NCI-H345 (cell line): ENCODE data around the gene PLSCR5.

Experiments used
- DNase-seq: peaks from one replicate; lab custom pipeline; 2025; lab: John Stamatoyannopoulos, UW

Gene PLSCR5

DNA sequence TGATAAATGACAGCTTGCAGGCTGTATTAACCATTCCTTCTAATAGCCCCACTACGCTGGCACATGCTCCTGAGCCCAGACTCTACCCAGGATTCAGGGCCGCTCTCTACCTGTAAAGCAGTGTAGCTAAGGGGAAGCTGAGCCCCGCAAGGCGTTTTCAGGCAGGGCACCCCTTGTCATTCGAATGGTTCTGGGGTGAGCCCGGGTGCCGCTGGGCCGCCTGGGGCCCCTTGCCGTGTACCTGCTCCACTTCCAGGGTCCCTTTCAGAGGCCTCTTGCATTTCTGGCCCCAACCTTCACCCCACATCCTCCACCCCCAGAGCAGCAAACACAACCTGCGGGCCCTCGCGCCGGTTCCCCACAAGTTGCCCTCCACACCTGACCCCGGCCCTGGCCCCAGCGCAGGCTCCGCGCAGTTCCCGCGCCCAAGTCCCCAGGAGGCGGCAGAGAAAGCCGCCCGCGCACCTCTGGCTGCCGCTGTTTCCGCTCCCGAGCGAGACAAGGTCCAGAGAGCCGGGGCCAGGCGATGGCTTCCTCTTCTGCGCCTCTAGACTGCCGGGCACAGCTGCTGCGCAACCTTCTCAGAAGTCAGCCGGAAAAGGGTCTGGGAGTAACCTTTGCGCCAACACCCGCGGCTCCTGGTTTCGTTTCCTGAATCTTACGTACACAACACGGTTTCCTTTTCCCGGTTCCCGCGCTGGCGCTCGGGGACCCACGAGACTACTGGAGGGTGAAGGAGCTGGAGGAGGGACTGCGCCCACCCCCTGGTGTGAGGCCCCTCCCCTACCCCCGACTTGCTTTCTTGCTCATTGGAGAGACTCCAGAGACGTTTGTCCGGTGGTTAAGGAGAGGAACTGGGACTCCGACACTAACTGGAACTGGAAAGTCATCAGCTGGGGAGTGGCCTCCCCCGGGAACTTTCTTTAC, 60.9 kb downstream of the PLSCR5 start, which contains the start of gene PLSCR1:
Gene PLSCR1 (minus strand): TSS at position 606 of the 927 bp plus-strand sequence. CDS start 8,055 bp downstream, outside the sequence.
- DNase-seq = peak; percentile 77

DNA sequence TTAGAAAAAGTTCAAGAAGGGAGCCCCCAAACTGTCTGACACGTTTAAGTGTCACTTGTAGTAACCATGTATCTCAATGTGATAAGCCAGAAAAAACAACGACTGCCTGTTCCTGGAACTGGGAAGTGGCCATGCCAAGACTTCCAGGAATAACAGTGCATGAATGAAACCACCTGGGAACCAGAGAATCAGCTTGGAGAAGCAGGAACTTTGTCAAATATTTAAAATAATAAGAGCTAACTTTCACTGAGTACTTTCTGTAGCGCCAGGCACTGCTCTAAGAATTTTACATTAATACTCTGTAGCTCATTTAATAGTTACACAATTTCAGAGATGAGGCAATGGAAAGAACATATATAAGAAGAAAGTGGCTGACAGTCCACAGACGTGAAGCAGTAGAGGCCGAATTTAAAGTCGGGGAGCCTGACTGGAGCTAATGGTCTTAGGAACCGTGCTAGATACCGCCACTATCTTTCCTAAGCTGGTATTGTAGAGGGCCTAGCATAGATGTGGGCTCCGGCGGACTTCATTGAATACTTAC, 61.6 kb downstream of the PLSCR5 start:
- DNase-seq = no peak

DNA sequence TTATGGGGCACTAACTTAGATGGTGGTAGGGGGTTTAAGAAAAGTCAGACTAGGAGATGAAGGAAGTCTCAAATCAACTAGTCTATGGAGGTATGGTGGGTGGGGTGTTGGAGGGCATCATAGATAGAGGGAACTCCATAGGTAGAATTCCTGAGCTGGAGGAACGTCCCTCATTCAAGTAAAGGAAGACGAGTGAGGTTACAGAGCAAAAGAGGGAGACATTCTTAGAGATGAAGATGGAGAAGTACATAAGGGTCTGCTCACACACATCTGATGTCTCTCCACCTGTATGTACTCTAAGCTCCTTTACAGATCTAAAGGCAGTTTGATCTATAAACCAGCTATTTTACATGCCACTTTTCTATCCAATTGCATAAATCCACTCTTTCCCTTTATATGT, 62.2 kb downstream of the PLSCR5 start:
- no peak for DNase-seq

DNA sequence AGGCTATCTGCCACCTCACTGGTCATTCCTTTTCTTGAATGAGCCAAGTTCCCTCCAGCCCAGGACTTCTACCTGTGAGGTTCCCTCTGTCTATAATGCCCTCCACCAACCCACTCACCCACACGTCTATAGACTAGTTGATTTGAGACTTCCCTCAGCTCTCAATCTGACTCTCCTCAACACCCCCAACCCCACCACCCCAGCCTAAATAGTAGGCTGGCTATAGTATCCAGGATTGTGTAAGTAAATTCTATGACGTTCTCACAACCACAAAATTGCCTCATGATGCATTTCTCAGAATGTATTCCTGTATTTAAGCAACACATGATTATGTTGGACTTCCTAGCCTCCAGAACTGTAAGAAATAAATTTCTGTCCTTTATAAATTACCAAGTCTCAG, 63.0 kb downstream of the PLSCR5 start:
- DNase-seq = no peak

DNA sequence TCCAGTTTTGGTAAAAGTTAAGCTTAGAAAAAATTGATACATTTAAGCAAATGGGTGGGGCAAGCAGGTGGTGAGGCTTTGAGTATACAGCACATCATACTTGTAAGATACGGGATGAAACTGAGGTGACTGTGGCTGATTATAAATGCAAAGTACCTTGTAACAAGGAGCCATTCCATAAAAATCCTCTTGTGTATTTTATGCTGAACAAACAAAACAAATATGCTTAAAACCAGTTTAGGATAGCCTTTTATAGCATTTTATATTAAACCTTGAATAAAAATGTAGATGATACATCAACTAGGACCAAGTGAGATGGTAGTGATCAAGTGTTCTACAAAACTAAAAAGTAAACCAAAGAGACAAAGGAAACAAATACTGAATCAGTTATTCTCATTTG, 64.2 kb downstream of the PLSCR5 start:
- no peak for DNase-seq

DNA sequence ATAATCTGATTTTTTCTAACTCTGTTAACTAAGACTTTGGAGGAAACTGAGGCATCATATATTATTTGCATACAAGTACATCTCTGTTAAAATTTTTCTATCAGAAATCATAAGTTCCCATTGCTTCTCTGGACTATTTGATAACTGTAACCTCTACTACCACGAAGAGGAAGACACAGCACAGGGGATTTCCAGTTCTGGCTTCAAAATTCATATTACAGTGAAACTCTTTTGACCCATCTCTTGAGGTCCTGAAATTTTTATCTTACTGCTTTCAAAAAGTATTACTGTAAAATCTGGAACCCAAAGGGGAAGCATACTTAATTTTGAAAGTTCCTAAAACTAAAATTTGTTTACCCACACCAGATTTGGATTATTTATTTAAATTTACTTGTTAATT, 64.9 kb downstream of the PLSCR5 start:
- no peak for DNase-seq

DNA sequence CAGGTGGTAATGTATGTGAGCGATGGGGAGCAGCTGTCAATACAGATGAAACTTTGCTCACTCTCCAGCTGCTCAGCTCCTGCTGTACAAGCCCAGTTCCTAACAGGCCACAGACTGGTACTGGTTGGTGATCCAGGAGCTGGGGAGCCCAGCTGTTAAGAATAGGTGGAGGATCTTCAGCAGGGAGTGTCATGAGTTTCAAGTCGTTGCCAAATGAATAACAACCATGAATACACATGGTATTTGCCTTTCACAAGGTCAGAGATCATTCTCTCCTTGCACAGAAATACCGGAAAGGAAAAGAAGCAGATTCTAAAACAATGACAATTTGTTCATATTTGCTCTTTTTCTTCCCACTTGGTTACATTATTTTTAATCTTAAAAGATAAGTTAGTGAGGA, 65.8 kb downstream of the PLSCR5 start:
- DNase-seq = no peak

DNA sequence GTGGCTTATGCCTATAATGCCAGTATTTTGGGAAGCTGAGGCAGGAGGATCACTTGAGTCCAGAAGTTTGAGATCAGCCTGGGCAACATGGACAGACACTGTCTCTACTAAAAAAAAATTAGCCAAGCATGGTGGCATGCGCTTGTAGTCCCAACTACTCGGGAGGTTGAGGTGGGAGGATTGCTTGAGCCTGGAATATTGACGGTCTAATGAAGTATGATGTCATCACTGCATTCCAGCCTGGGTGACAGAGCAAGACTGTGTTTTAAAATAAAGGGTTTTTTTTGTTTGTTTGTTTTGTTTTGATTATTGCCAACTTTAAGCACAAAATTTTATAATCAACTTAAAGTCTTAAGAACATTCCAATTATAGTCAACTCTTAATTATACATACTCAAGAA, 67.5 kb downstream of the PLSCR5 start:
- DNase-seq = no peak

DNA sequence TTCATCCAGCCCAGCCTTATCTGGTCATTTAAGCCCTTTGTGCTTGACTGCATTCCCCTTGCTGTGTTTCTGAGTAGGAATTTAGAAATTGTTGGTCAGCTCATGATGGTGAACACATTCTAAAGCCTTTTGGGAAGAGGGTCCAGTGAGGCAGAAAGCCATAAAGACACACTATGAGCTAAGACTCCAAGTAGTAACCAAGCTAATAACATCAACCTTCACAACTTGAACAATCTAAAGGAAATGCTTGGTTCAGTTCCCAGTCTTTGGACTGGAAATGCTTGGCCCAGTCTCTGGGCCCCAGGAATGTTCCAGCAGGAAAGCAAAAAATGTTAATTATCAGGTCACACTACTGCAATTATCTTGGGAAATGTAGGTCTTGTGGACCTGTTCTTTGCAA, 68.5 kb downstream of the PLSCR5 start:
- no peak for DNase-seq
